ENCODE data around the gene SMIM15. TPM values are rescaled to one million over a fixed set of nuclear protein-coding genes. Genes with fewer than 3 reads are reported as not detected.
A peak's percentile ranks its signal among the peaks of the same experiment; 100 is the strongest.

SMIM15 gene
- total RNA-seq, 6 donors from 2014 or later = 6.4 to 51.1 (median 35.3) TPM

DNA sequence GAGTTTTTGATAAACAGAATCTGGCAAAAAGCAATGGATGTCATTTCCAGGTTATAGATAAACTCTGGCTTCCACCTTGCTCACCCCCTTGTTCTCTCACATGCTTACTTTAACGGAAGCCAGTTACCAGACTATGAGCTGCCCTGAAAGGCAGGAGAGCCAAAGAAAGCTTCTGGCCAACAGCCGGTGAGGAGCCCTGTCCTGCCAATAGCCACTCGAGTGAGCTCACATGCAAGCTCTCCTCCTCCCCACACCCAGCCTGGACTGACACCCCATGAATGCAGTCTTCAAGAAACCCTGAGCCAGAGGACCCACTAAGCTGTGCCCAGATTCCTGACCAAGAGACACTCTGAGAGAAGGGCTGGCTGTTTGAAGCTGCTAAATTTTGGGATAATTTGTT, 14.4 kb upstream of the SMIM15 start:
- Histone ChIP-seq H3K4me3 (no peak overlapping the region), H3K9me3 (no peaks in the 10 kb centered on the region), H3K27me3 (no peaks in the 10 kb centered on the region), H3K27ac (no peak overlapping the region), H3K4me1 (peaks cover 0 to 5% (median 0%) of the 10 kb centered on the region in 4 donors), H3K36me3 (no peaks in the 10 kb centered on the region)
- WGBS, 2 donors = 88 to 92% methylated on average over 3 of the region's 3 CpGs
- ATAC-seq (ENCODE audit: low FRiP score in 2 of 2) = no peak
- DNase-seq = no peak
- TF ChIP-seq POLR2A (IDR thresholded peaks at IDR 0.05) (no peak), EP300 (IDR thresholded peaks at IDR 0.05) (no peak), CTCF (IDR thresholded peaks at IDR 0.05) (no peak), POLR2AphosphoS5 (IDR thresholded peaks at IDR 0.05) (no peak)

DNA sequence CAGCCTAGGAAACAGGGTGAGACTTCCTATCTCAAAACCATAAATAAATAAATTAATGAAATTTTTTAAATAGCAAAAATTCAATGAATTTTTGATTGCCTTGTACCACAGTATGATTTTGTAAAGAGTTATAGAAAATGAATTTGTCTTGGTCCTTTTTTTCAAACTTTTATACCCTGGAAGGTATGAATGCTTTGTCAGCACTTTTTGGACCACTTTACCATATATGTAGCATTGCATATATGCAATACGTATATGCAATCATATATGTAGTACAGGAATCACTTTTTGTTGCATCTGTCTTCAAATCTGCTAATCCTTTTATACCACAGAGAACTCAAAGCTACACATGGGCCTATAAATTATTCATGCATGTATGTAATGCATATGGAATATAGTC, 9.2 kb upstream of the SMIM15 start:
- no peak overlapping the region for H3K27ac ChIP-seq
- TF ChIP-seq EP300 (IDR thresholded peaks at IDR 0.05) (no peak), CTCF (IDR thresholded peaks at IDR 0.05) (no peak), POLR2AphosphoS5 (IDR thresholded peaks at IDR 0.05) (no peak)
- 89 to 93% methylated on average over 1 of the region's 1 CpG for whole genome bisulfite sequencing, 2 donors
- no peak for DNase-seq
- ATAC-seq (ENCODE audit: low FRiP score in 2 of 2) = no peak
- H3K4me1 ChIP-seq = peaks cover 0 to 4% (median 0%) of the 10 kb centered on the region in 4 donors
- H3K9me3 ChIP-seq = no peaks in the 10 kb centered on the region
- no peaks in the 10 kb centered on the region for H3K27me3 ChIP-seq
- H3K36me3 ChIP-seq = no peaks in the 10 kb centered on the region
- H3K4me3 ChIP-seq = no peak overlapping the region

GRCh38 chr5:61168951-61169350, 6.7 kb upstream of the SMIM15 start:
- DNase-seq (no peak), ATAC-seq (ENCODE audit: low FRiP score in 2 of 2) (no peak)
- no peaks in the 10 kb centered on the region for H3K36me3 ChIP-seq
- no peak overlapping the region for H3K4me3 ChIP-seq
- H3K9me3 ChIP-seq = no peaks in the 10 kb centered on the region
- peaks cover 0 to 4% (median 1%) of the 10 kb centered on the region in 4 donors for H3K4me1 ChIP-seq
- 93% methylated on average over 8 of the region's 8 CpGs for WGBS, 2 donors
- no peak overlapping the region for H3K27ac ChIP-seq
- TF ChIP-seq EP300 (IDR thresholded peaks at IDR 0.05) (no peak), POLR2A (IDR thresholded peaks at IDR 0.05) (no peak), CTCF (IDR thresholded peaks at IDR 0.05) (no peak), POLR2AphosphoS5 (IDR thresholded peaks at IDR 0.05) (no peak)
- no peaks in the 10 kb centered on the region for H3K27me3 ChIP-seq

DNA sequence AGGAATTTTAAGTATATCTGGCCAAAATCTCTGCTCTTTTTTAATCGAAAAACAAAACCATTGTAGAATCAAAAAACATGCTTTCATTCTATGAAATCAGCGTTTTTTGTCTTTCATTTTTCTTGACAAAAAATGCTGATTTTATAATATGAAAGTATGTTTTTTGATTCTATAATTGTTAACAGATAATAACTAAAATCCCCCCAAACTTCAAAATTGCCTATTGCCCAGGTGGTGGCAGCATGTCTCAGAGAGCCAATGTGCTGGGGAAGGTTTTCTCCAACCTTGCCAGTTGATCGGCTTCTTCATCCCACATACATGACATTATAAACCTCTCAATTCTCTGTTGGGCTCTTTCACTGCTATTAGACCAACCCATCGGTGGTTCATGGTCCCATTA, 5.1 kb upstream of the SMIM15 start:
- TF ChIP-seq POLR2AphosphoS5 (IDR thresholded peaks at IDR 0.05) = no peak
- peak in 1 of 6 experiments; percentile 30 for TF ChIP-seq CTCF (IDR thresholded peaks at IDR 0.05)
- H3K9me3 ChIP-seq = no peaks in the 10 kb centered on the region
- no peaks in the 10 kb centered on the region for H3K27me3 ChIP-seq
- DNase-seq = no peak
- H3K4me3 ChIP-seq = no peak overlapping the region
- H3K36me3 ChIP-seq = no peaks in the 10 kb centered on the region
- H3K27ac ChIP-seq = no peak overlapping the region
- no peak for ATAC-seq (ENCODE audit: low FRiP score in 2 of 2)
- peaks cover 0 to 15% (median 5%) of the 10 kb centered on the region in 4 donors for H3K4me1 ChIP-seq
- WGBS, 2 donors = 56% methylated on average over 4 of the region's 4 CpGs

GRCh38 chr5:61163905-61164304, 1.6 kb upstream of the SMIM15 start:
- no peaks in the 10 kb centered on the region for H3K27me3 ChIP-seq
- WGBS, 2 donors = 94 to 96% methylated on average over 12 to 13 of the region's 13 CpGs
- DNase-seq (no peak), ATAC-seq (ENCODE audit: low FRiP score in 2 of 2) (no peak)
- H3K27ac ChIP-seq = no peak overlapping the region
- peaks cover 0 to 9% (median 2%) of the 10 kb centered on the region in 4 donors for H3K36me3 ChIP-seq
- no peaks in the 10 kb centered on the region for H3K9me3 ChIP-seq
- H3K4me3 ChIP-seq = no peak overlapping the region
- H3K4me1 ChIP-seq = peaks cover 3 to 37% (median 23%) of the 10 kb centered on the region in 4 donors
- TF ChIP-seq POLR2AphosphoS5 (IDR thresholded peaks at IDR 0.05) (no peak), CTCF (IDR thresholded peaks at IDR 0.05) (no peak), EP300 (IDR thresholded peaks at IDR 0.05) (no peak), POLR2A (IDR thresholded peaks at IDR 0.05) (no peak)

All from upper lobe of left lung (tissue), 6 donors.